ENCODE results near the gene TBC1D22A.

DNA sequence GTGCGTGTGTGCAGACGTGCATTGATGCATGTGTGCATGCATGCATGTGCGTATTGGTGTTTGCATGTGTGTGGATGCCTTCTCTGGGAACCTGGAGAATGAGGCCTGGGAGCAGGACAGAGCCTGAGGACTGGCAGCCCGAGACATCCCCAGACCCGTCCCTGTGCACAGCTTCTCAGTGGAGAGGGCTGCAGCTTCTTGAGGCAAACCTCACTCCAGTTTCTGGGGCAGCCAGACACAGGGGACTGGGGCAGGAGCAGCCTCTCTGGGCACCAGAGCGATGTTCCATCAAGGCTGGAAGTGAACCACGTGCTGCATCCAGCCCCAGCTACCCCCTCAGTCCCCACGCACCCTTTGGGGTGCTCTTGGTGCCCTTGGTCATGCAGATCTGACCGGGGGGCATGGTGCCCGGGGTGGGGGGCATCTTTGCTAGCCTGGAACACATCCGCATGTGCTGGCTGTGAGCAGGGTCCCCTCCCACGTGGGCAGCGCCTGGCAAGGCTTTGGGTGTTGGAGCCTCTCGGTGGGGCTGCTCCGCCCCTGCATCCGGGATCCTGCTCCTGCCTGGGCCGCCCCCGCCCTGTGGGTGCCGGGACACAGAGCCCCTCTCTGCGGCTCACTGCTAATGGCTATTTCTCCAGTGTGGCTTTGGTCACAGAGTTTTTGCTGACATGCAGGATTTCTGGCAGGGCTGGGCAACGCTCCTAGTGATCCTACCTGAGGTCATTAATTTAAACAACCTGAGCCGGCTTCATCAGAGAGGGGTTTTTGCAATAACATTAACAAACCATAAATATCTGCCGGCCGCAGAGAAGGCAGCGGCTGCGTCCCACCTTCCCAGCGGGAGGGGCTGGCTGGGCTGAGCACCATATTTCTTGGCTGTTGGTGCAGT is 434.7 kb downstream of the TBC1D22A start:
- TF ChIP-seq, protein P1, sequence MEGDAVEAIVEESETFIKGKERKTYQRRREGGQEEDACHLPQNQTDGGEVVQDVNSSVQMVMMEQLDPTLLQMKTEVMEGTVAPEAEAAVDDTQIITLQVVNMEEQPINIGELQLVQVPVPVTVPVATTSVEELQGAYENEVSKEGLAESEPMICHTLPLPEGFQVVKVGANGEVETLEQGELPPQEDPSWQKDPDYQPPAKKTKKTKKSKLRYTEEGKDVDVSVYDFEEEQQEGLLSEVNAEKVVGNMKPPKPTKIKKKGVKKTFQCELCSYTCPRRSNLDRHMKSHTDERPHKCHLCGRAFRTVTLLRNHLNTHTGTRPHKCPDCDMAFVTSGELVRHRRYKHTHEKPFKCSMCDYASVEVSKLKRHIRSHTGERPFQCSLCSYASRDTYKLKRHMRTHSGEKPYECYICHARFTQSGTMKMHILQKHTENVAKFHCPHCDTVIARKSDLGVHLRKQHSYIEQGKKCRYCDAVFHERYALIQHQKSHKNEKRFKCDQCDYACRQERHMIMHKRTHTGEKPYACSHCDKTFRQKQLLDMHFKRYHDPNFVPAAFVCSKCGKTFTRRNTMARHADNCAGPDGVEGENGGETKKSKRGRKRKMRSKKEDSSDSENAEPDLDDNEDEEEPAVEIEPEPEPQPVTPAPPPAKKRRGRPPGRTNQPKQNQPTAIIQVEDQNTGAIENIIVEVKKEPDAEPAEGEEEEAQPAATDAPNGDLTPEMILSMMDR (IDR thresholded peaks at IDR 0.05) = no peak
- TF ChIP-seq EP300 (IDR thresholded peaks at IDR 0.05) (no peak), POLR2AphosphoS5 (IDR thresholded peaks at IDR 0.05) (no peak), POLR2A (IDR thresholded peaks at IDR 0.05) (no peak)
